Neural progenitor cell (in vitro differentiated cells): Measurements from ENCODE around the gene HNRNPA1. TPM values are rescaled to one million over a fixed set of nuclear protein-coding genes. Genes with fewer than 3 reads are reported as not detected.

Experiments
- DNase-seq: peaks from one replicate; pipeline ENCODE4 v3.0.0-alpha.2; 2016; ENCODE audit warnings: low spot score
- H2AFZ ChIP-seq: fragments of 200-600 bp; sonication (generic); replicated peaks from 2 replicates; pipeline ENCODE4 v1.6.1; 2016; ENCODE audit warnings: antibody characterized with exemption
- H3F3A ChIP-seq: fragments of 200-600 bp; sonication (generic); 2 replicates; pipeline ENCODE4 v1.6.1; 2016; ENCODE audit warnings: antibody characterized with exemption, low read depth
- H3K27ac ChIP-seq: fragments of 200-600 bp; sonication (generic); 2 replicates; pipeline ENCODE4 v1.5.1; 2016; ENCODE audit warnings: mild to moderate bottlenecking
- H3K27me3 ChIP-seq: fragments of 200-600 bp; sonication (generic); 2 replicates; pipeline ENCODE4 v1.6.1; 2016; ENCODE audit warnings: mild to moderate bottlenecking, moderate library complexity
- H3K36me3 ChIP-seq: fragments of 200-600 bp; sonication (generic); 2 replicates; pipeline ENCODE4 v1.5.1; 2016
- H3K4me1 ChIP-seq: fragments of 200-600 bp; sonication (generic); 2 replicates; pipeline ENCODE4 v1.6.1; 2016; ENCODE audit warnings: mixed run types
- H3K4me2 ChIP-seq: fragments of 200-600 bp; sonication (generic); 2 replicates; pipeline ENCODE4 v1.6.1; 2016
- H3K4me3 ChIP-seq: fragments of 200-600 bp; sonication (generic); 2 replicates; pipeline ENCODE4 v1.5.1; 2016
- H3K79me2 ChIP-seq: fragments of 200-600 bp; sonication (generic); 2 replicates; pipeline ENCODE4 v1.6.1; 2016; ENCODE audit warnings: low read depth
- H3K9ac ChIP-seq: fragments of 200-600 bp; sonication (generic); 2 replicates; pipeline ENCODE4 v1.6.1; 2016
- H3K9me3 ChIP-seq: fragments of 200-600 bp; sonication (generic); 2 replicates; pipeline ENCODE4 v1.5.1; 2016; ENCODE audit warnings: low read depth
- H4K20me1 ChIP-seq: fragments of 200-600 bp; sonication (generic); 2 replicates; pipeline ENCODE4 v1.6.1; 2016; ENCODE audit warnings: low read depth
- H3K27ac Mint-ChIP-seq: 3 replicates; pipeline ENCODE4 v1.8.0; 2021; ENCODE audit warnings: mixed read lengths
- H3K27me3 Mint-ChIP-seq: 2 replicates; pipeline ENCODE4 v1.8.0; 2022; ENCODE audit warnings: low read depth, mild to moderate bottlenecking, inconsistent platforms, moderate library complexity, mixed read lengths; ENCODE audit not compliant: insufficient read depth
- H3K36me3 Mint-ChIP-seq: 3 replicates; pipeline ENCODE4 v1.8.0; 2021; ENCODE audit warnings: mixed read lengths
- H3K4me1 Mint-ChIP-seq: 3 replicates; pipeline ENCODE4 v1.8.0; 2021; ENCODE audit warnings: mixed read lengths
- H3K4me3 Mint-ChIP-seq: 3 replicates; pipeline ENCODE4 v1.8.0; 2021; ENCODE audit warnings: mild to moderate bottlenecking, moderate library complexity, mixed read lengths
- H3K9me3 Mint-ChIP-seq: 3 replicates; pipeline ENCODE4 v1.8.0; 2020; ENCODE audit warnings: mixed read lengths
- CTCF ChIP-seq: fragments of 200-600 bp; sonication (generic); IDR thresholded peaks from 2 replicates; pipeline ENCODE4 v1.5.1; 2017; ENCODE audit warnings: antibody characterized with exemption, mild to moderate bottlenecking
- EZH2 ChIP-seq: fragments of 200-600 bp; sonication (generic); IDR thresholded peaks from 2 replicates; pipeline ENCODE4 v1.6.1; 2017; ENCODE audit warnings: antibody characterized with exemption, mild to moderate bottlenecking, moderate library complexity
- EZH2phosphoT487 ChIP-seq: fragments of 200-600 bp; sonication (generic); IDR thresholded peaks from 2 replicates; pipeline ENCODE4 v1.6.1; 2017; ENCODE audit warnings: antibody characterized with exemption
- total RNA-seq: library from RNA; depleted of rRNA; stranded (reverse); fragments of >200 nt; gene quantifications from 2 replicates; pipeline ENCODE4 v1.2.3, GENCODE V29; 2015; ENCODE audit warnings: low replicate concordance

HNRNPA1 gene
- total RNA-seq, 1 donor from 2014 or later: 2,341 TPM

GRCh38 chr12:54239620-54240019, 40.9 kb upstream of the HNRNPA1 start:
- Mint-ChIP-seq H3K36me3 (peaks cover 38% of the 10 kb centered on the region), H3K27ac (no peak overlapping the region)

GRCh38 chr12:54240129-54240528, 40.4 kb upstream of the HNRNPA1 start:
- no peak overlapping the region for H3K4me3 Mint-ChIP-seq
- Histone ChIP-seq H2AFZ (no peak overlapping the region), H4K20me1 (peaks cover 38% of the 10 kb centered on the region), H3K9ac (no peak overlapping the region), H3K4me2 (no peak overlapping the region), H3K4me3 (no peak overlapping the region), H3F3A (peaks cover 46% of the 10 kb centered on the region), H3K4me1 (no peaks in the 10 kb centered on the region), H3K27me3 (no peaks in the 10 kb centered on the region), H3K79me2 (peaks cover 38% of the 10 kb centered on the region), H3K36me3 (peaks cover 21% of the 10 kb centered on the region), H3K27ac (peak overlapping the region; percentile 66), H3K9me3 (no peaks in the 10 kb centered on the region)
- no peaks in the 10 kb centered on the region for H3K9me3 Mint-ChIP-seq
- peaks cover 36% of the 10 kb centered on the region for H3K36me3 Mint-ChIP-seq
- no peaks in the 10 kb centered on the region for H3K4me1 Mint-ChIP-seq
- H3K27me3 Mint-ChIP-seq: peaks cover 4% of the 10 kb centered on the region
- H3K27ac Mint-ChIP-seq: no peak overlapping the region
- TF ChIP-seq EZH2phosphoT487: no peak
- DNase-seq: no peak

More at GRCh38 chr12:54239620-54240019, 40.9 kb upstream of the HNRNPA1 start:
- Histone ChIP-seq H3K27ac (peak overlapping the region; percentile 66), H3K9ac (no peak overlapping the region), H3K27me3 (no peaks in the 10 kb centered on the region), H4K20me1 (peaks cover 36% of the 10 kb centered on the region), H3K79me2 (peaks cover 33% of the 10 kb centered on the region), H2AFZ (no peak overlapping the region), H3K4me1 (no peaks in the 10 kb centered on the region), H3K4me3 (no peak overlapping the region), H3K9me3 (no peaks in the 10 kb centered on the region), H3K4me2 (no peak overlapping the region), H3K36me3 (peaks cover 19% of the 10 kb centered on the region), H3F3A (peaks cover 51% of the 10 kb centered on the region)
- H3K4me3 Mint-ChIP-seq: no peak overlapping the region
- no peaks in the 10 kb centered on the region for H3K4me1 Mint-ChIP-seq
- H3K27me3 Mint-ChIP-seq: peaks cover 4% of the 10 kb centered on the region
- TF ChIP-seq EZH2phosphoT487 (no peak), CTCF (no peak), EZH2 (no peak)
- no peaks in the 10 kb centered on the region for H3K9me3 Mint-ChIP-seq
- DNase-seq: no peak

GRCh38 chr12:54240971-54241588, 39.4 kb upstream of the HNRNPA1 start:
- Mint-ChIP-seq H3K4me1 (no peaks in the 10 kb centered on the region), H3K27ac (no peak overlapping the region), H3K9me3 (no peaks in the 10 kb centered on the region), H3K27me3 (peaks cover 4% of the 10 kb centered on the region), H3K4me3 (no peak overlapping the region), H3K36me3 (peaks cover 34% of the 10 kb centered on the region)
- Histone ChIP-seq H2AFZ (no peak overlapping the region), H3F3A (peaks cover 46% of the 10 kb centered on the region), H3K4me2 (no peak overlapping the region), H3K4me1 (no peaks in the 10 kb centered on the region), H3K9me3 (no peaks in the 10 kb centered on the region), H3K4me3 (no peak overlapping the region), H4K20me1 (peaks cover 38% of the 10 kb centered on the region), H3K27me3 (no peaks in the 10 kb centered on the region), H3K36me3 (peaks cover 21% of the 10 kb centered on the region), H3K9ac (no peak overlapping the region), H3K27ac (no peak overlapping the region), H3K79me2 (peaks cover 45% of the 10 kb centered on the region)
- TF ChIP-seq EZH2phosphoT487: no peak
- no peak for TF ChIP-seq CTCF
- TF ChIP-seq EZH2: no peak
- DNase-seq: no peak

- Mint-ChIP-seq H3K4me3 (no peak overlapping the region), H3K36me3 (peaks cover 37% of the 10 kb centered on the region), H3K4me1 (no peaks in the 10 kb centered on the region), H3K9me3 (no peaks in the 10 kb centered on the region), H3K27me3 (peaks cover 4% of the 10 kb centered on the region), H3K27ac (no peak overlapping the region)
- no peaks in the 10 kb centered on the region for H3K9me3 ChIP-seq
- TF ChIP-seq CTCF: no peak
- TF ChIP-seq EZH2phosphoT487: no peak
- TF ChIP-seq EZH2: no peak
- H3K4me2 ChIP-seq: no peak overlapping the region
- H3K79me2 ChIP-seq: peaks cover 75% of the 10 kb centered on the region
- H3K9ac ChIP-seq: no peak overlapping the region
- H3K4me3 ChIP-seq: no peak overlapping the region
- no peaks in the 10 kb centered on the region for H3K4me1 ChIP-seq
- H2AFZ ChIP-seq: no peak overlapping the region
- H3K36me3 ChIP-seq: peaks cover 35% of the 10 kb centered on the region
- no peak for DNase-seq
- no peak overlapping the region for H3K27ac ChIP-seq
- no peaks in the 10 kb centered on the region for H3K27me3 ChIP-seq
- H4K20me1 ChIP-seq: peaks cover 15% of the 10 kb centered on the region
- peaks cover 15% of the 10 kb centered on the region for H3F3A ChIP-seq
Observed at GRCh38 chr12:54246011-54246641, 34.4 kb upstream of the HNRNPA1 start.
